ENCODE data around the gene GRIK4.

GRCh38 chr11:120797143-120797542 lies 285.6 kb downstream of the GRIK4 start:
- TF ChIP-seq YY1 (IDR thresholded peaks at IDR 0.05; ENCODE audit: insufficient read depth, insufficient read length) (no peak), ZNF274 (IDR thresholded peaks at IDR 0.05; ENCODE audit: low read depth, low read length) (no peak), SUZ12 (IDR thresholded peaks at IDR 0.05; ENCODE audit: extremely low read depth, insufficient read depth, insufficient read length) (no peak)

Data from NT2/D1 (cell line).